Fibroblast of lung (primary cell): ENCODE measurements around the gene GAGE10.
"Not testable (repeated sequence)": the region's sequence is repeated elsewhere in the genome, so short reads cannot be mapped to it uniquely, and the experiment has no call there.

ENCODE experiments used
- EZH2 ChIP-seq: IDR thresholded peaks from 2 replicates; pipeline ENCODE4 v1.5.1; 2012; ENCODE audit warnings: low read length, control low read depth, mild to moderate bottlenecking; ENCODE audit errors: missing control alignments
- TF ChIP-seq, protein P1 (sequence below), 2 donors: IDR thresholded peaks in 1 of 2; conservative IDR thresholded peaks in 1 of 2; 1 replicate in 1 of 2; 2 replicates in 1 of 2; pipeline ENCODE4 v1.5.1; 2011 to 2012; ENCODE audit warnings: low read length in 2 of 2, control low read depth in 1 of 2, inconsistent platforms in 1 of 2, low read depth in 1 of 2, mild to moderate bottlenecking in 1 of 2

DNA sequence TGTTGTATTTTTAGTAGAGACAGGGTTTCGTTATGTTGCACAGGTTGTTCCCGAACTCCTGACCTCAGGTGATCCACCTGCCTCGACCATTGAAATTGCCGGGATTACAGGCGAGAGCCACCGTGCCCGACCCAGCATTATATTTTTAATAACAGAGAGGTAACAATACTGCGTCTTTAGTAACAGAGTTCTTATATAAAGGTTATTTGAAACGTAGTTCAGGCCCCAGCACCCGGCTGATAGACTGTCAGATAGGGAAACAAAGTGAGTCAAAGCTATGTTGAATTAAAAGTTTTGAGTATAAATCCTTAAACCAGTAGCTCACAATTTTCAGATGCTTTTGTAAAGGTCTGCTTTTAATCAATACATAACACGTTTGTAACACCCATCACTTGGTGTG lies 42.7 kb downstream of the GAGE10 start:
- TF ChIP-seq, protein P1, sequence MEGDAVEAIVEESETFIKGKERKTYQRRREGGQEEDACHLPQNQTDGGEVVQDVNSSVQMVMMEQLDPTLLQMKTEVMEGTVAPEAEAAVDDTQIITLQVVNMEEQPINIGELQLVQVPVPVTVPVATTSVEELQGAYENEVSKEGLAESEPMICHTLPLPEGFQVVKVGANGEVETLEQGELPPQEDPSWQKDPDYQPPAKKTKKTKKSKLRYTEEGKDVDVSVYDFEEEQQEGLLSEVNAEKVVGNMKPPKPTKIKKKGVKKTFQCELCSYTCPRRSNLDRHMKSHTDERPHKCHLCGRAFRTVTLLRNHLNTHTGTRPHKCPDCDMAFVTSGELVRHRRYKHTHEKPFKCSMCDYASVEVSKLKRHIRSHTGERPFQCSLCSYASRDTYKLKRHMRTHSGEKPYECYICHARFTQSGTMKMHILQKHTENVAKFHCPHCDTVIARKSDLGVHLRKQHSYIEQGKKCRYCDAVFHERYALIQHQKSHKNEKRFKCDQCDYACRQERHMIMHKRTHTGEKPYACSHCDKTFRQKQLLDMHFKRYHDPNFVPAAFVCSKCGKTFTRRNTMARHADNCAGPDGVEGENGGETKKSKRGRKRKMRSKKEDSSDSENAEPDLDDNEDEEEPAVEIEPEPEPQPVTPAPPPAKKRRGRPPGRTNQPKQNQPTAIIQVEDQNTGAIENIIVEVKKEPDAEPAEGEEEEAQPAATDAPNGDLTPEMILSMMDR (conservative IDR thresholded peaks at IDR 0.05 in 1 of 2, IDR thresholded peaks at IDR 0.05 in 1 of 2; ENCODE audit: low read depth in 1 of 2, low read length in 2 of 2): not testable (repeated sequence)
- TF ChIP-seq EZH2: not testable (repeated sequence)
